Hepatocyte (in vitro differentiated cells): ENCODE measurements around the gene IL20RA.

Experiments used
- CTCF ChIP-seq: fragments of 200-600 bp; sonication (generic); IDR thresholded peaks from 2 replicates; pipeline ENCODE4 v1.5.1; 2016; ENCODE audit warnings: antibody characterized with exemption, mild to moderate bottlenecking; ENCODE audit not compliant: poor library complexity
- EZH2 ChIP-seq: fragments of 200-600 bp; sonication (generic); IDR thresholded peaks from 2 replicates; pipeline ENCODE4 v1.6.1; 2016; ENCODE audit warnings: antibody characterized with exemption, mild to moderate bottlenecking, borderline replicate concordance

GRCh38 chr6:137010128-137010718 lies 34.5 kb downstream of the IL20RA start:
- no peak for TF ChIP-seq CTCF
- TF ChIP-seq EZH2: no peak
